Panc1 (cell line): Measurements from ENCODE around the gene NUTM2E. TPM values are rescaled to one million over a fixed set of nuclear protein-coding genes. Genes with fewer than 3 reads are reported as not detected.
"Not testable (repeated sequence)": the region's sequence is repeated elsewhere in the genome, so short reads cannot be mapped to it uniquely, and the experiment has no call there.

ENCODE experiments used
- ATAC-seq: fragments of 200-7000 bp; cut with Tn5 transposase; 2 replicates; pipeline ENCODE4 v1.9.1; 2020; ENCODE audit warnings: mild to moderate bottlenecking, moderate library complexity
- BruUV-seq: library from RNA; stranded (reverse); fragments of 400-500 nt; replicated peaks from 2 replicates; lab custom pipeline; 2021; lab: Mats Ljungman, UMichigan
- CTCF ChIA-PET: fragments of 300-600 bp; sonication (Branson Sonifier 250); formaldehyde crosslinking; loops from one replicate; lab custom pipeline; 2022; ENCODE audit warnings: antibody characterized with exemption; lab: Charles Lee
- POLR2A ChIA-PET: fragments of 300-600 bp; sonication (Branson Sonifier 250); formaldehyde crosslinking; loops from one replicate; lab custom pipeline; 2022; ENCODE audit warnings: antibody characterized with exemption; lab: Charles Lee
- DNase-seq: peaks from one replicate; pipeline ENCODE4 v3.0.0-alpha.2; 2010; ENCODE audit warnings: low read depth, low spot score
- H3K27ac ChIP-seq: 2 replicates; pipeline ENCODE4 v1.5.1; 2011; ENCODE audit warnings: mild to moderate bottlenecking, low read length, inconsistent platforms
- H3K27me3 ChIP-seq: fragments of 200-500 bp; sonication (Bioruptor generic); 2 replicates; pipeline ENCODE4 v1.6.0; 2014; ENCODE audit warnings: low read length, inconsistent platforms; ENCODE audit not compliant: control insufficient read depth, insufficient read depth
- H3K36me3 ChIP-seq: fragments of 200-500 bp; sonication (Bioruptor generic); 2 replicates; pipeline ENCODE4 v1.5.1; 2014; ENCODE audit warnings: inconsistent platforms, mild to moderate bottlenecking, low read length, moderate library complexity; ENCODE audit not compliant: control insufficient read depth, insufficient read depth
- H3K4me1 ChIP-seq: 2 replicates; pipeline ENCODE4 v1.5.1; 2011; ENCODE audit warnings: inconsistent platforms, mild to moderate bottlenecking, low read length, moderate library complexity; ENCODE audit not compliant: control insufficient read depth, insufficient read depth
- H3K4me3 ChIP-seq, 2 experiments: 2 replicates each; pipeline ENCODE4 v1.5.1; 2011 to 2012; ENCODE audit warnings: low read depth in 2 of 2, low read length in 2 of 2, mild to moderate bottlenecking in 2 of 2, inconsistent platforms in 1 of 2, moderate library complexity in 1 of 2
- H3K9me3 ChIP-seq: fragments of 200-500 bp; sonication (Bioruptor generic); 2 replicates; pipeline ENCODE4 v1.5.1; 2014; ENCODE audit warnings: low read depth, mild to moderate bottlenecking, inconsistent platforms, low read length, moderate library complexity; ENCODE audit not compliant: control insufficient read depth, insufficient read depth
- in situ Hi-C: cut with HindIII; loops from 2 replicates; pipeline ENCODE4 v1.10.0; 2016; ENCODE audit warnings: low sequenced_read_pairs, low pct_unique_long_range_greater_than_20kb
- intact Hi-C: fragments of 100-400 bp; cut with micrococcal nuclease; formaldehyde crosslinking; loops from one replicate; pipeline ENCODE4 v1.10.0; 2022; ENCODE audit not compliant: unreplicated experiment
- total RNA-seq: library from RNA; stranded (reverse); gene quantifications from one replicate; pipeline ENCODE4 v1.2.1, GENCODE V29; 2021; ENCODE audit not compliant: unreplicated experiment

The NUTM2E gene
- total RNA-seq, 1 experiment from 2014 or later = 0.08 TPM

GRCh38 chr10:79789351-79789750 is 37.2 kb upstream of the NUTM2E start:
- intact Hi-C loops, H3K27ac ChIP-seq, DNase-seq, H3K9me3 ChIP-seq, H3K27me3 ChIP-seq, CTCF ChIA-PET, H3K36me3 ChIP-seq, POLR2A ChIA-PET, BruUV-seq, H3K4me3 ChIP-seq, H3K4me1 ChIP-seq, in situ Hi-C loops: not testable (repeated sequence)
- peak; percentile 85 for ATAC-seq

- ATAC-seq = not testable (repeated sequence)
Measured at GRCh38 chr10:79791906-79792517, 34.5 kb upstream of the NUTM2E start.

GRCh38 chr10:79799337-79799736 is 27.2 kb upstream of the NUTM2E start:
- H3K27me3 ChIP-seq, ATAC-seq, DNase-seq, H3K36me3 ChIP-seq, BruUV-seq, H3K27ac ChIP-seq, H3K4me1 ChIP-seq, in situ Hi-C loops, CTCF ChIA-PET, POLR2A ChIA-PET, intact Hi-C loops, H3K4me3 ChIP-seq, H3K9me3 ChIP-seq: not testable (repeated sequence)

More at GRCh38 chr10:79791906-79792517, 34.5 kb upstream of the NUTM2E start:
- H3K4me3 ChIP-seq, intact Hi-C loops, H3K36me3 ChIP-seq, H3K9me3 ChIP-seq, in situ Hi-C loops, H3K27me3 ChIP-seq, DNase-seq, POLR2A ChIA-PET, H3K27ac ChIP-seq, H3K4me1 ChIP-seq, CTCF ChIA-PET, BruUV-seq: not testable (repeated sequence)

GRCh38 chr10:79805857-79806256 is 20.7 kb upstream of the NUTM2E start:
- intact Hi-C loops, POLR2A ChIA-PET, CTCF ChIA-PET, ATAC-seq, H3K4me1 ChIP-seq, H3K27ac ChIP-seq, H3K27me3 ChIP-seq, H3K9me3 ChIP-seq, BruUV-seq, H3K4me3 ChIP-seq, DNase-seq, H3K36me3 ChIP-seq, in situ Hi-C loops: not testable (repeated sequence)

- H3K4me1 ChIP-seq, H3K36me3 ChIP-seq, H3K27ac ChIP-seq, intact Hi-C loops, H3K27me3 ChIP-seq, DNase-seq, in situ Hi-C loops, BruUV-seq, POLR2A ChIA-PET, CTCF ChIA-PET, H3K9me3 ChIP-seq, H3K4me3 ChIP-seq, ATAC-seq: not testable (repeated sequence)
Measured at GRCh38 chr10:79811895-79812294, 14.6 kb upstream of the NUTM2E start.

GRCh38 chr10:79816290-79816689 is 10.2 kb upstream of the NUTM2E start:
- ATAC-seq, H3K4me3 ChIP-seq, DNase-seq, CTCF ChIA-PET, H3K27me3 ChIP-seq, BruUV-seq, in situ Hi-C loops, H3K9me3 ChIP-seq, POLR2A ChIA-PET, H3K27ac ChIP-seq, H3K4me1 ChIP-seq, H3K36me3 ChIP-seq, intact Hi-C loops: not testable (repeated sequence)

GRCh38 chr10:79823387-79823786 is 3.2 kb upstream of the NUTM2E start:
- H3K9me3 ChIP-seq, H3K4me3 ChIP-seq, CTCF ChIA-PET, DNase-seq, H3K36me3 ChIP-seq, H3K27ac ChIP-seq, H3K4me1 ChIP-seq, ATAC-seq, in situ Hi-C loops, H3K27me3 ChIP-seq, BruUV-seq, POLR2A ChIA-PET: not testable (repeated sequence)
- intact Hi-C loops = loop anchor here (10.0 kb wide), 1 partner anchor 101 kb away; no protein-coding TSS in a partner anchor
